ENCODE results near the gene NEB. TPM values are rescaled to one million over a fixed set of nuclear protein-coding genes. Genes with fewer than 3 reads are reported as not detected.

Gene NEB
- total and polyA plus RNA-seq, 2 of the 4 experiments (the other 2 are of a cell fraction): under 0.01 TPM; not detected in 1

DNA sequence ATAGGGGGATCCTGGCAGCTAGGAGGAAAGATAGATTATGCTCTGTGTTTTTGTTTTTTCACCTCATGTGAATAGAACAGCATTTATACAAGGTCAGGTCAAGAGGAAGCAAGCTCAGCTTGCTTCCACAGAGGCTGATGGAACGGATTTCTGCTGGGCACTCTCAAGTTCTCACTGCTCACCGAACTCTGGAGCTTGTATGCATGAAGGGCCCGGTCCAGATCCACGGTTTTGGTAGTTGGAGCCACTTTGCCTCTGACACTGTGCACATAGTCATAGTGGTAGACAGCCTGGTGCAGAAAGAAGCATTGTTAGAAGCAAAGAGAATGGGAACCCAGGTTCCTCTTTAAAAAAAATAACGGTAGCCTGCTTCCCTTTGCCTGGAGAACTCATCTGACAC, 182.7 kb downstream of the NEB start:
- ChIA-PET POLR2A (ENCODE audit: unreplicated experiment) (no interaction called here), CTCF (no interaction called here)
- H2AK5ac ChIP-seq (ENCODE audit: low read depth, low read length): no peak overlapping the region
- no peaks in the 10 kb centered on the region for H3K9me3 ChIP-seq (ENCODE audit: control insufficient read depth, insufficient read depth, low read length)
- no peaks in the 10 kb centered on the region; the same call in 1 of the 2 replicates for H3K9me1 ChIP-seq (ENCODE audit: insufficient read depth, low read length)
- intact Hi-C loops (cut with micrococcal nuclease) (no loop called here), in situ Hi-C loops (cut with MboI; ENCODE audit: low sequenced_read_pairs) (no loop called here), dilution Hi-C loops (cut with HindIII; ENCODE audit: low sequenced_read_pairs, unreplicated experiment) (no loop called here)
- no peak overlapping the region for H2AFZ ChIP-seq (replicated peaks; ENCODE audit: low read length, poor library complexity)
- no peak overlapping the region for H3K4ac ChIP-seq (ENCODE audit: low read depth, low read length)
- ATAC-seq (ENCODE audit: low read depth) (no peak), DNase-seq (no peak)
- no peaks in the 10 kb centered on the region for H3K79me1 ChIP-seq (ENCODE audit: low read depth in 1 of 2, low read length in 2 of 2)
- H4K20me1 ChIP-seq (ENCODE audit: insufficient read depth, low read length): no peaks in the 10 kb centered on the region
- no peak overlapping the region for H2BK15ac ChIP-seq (ENCODE audit: low read depth, low read length)
- no peak overlapping the region for H3K9ac ChIP-seq (ENCODE audit: low read depth, low read length)
- no CpG with 5 or more reads among the region's 5 CpGs for WGBS, 2 experiments (ENCODE audit: extremely low coverage in 2 of 2, insufficient read length in 1 of 2)
- H3K23ac ChIP-seq (ENCODE audit: low read depth, low read length): no peak overlapping the region
- no peak overlapping the region for H3K14ac ChIP-seq (replicated peaks; ENCODE audit: low read depth, low read length)
- no peak overlapping the region for H4K8ac ChIP-seq (ENCODE audit: low read depth in 2 of 2, low read length in 2 of 2)
- H2BK20ac ChIP-seq (ENCODE audit: low read depth, low read length): no peak overlapping the region
- H4K91ac ChIP-seq (ENCODE audit: insufficient read depth, low read depth, low read length): no peak overlapping the region
- no peak overlapping the region for H3K56ac ChIP-seq (ENCODE audit: extremely low read depth, insufficient read depth, low read length)
- no peak overlapping the region for H2AK9ac ChIP-seq (replicated peaks; ENCODE audit: low read depth, low read length, poor library complexity)
- no peaks in the 10 kb centered on the region for H3K36me3 ChIP-seq (ENCODE audit: control insufficient read depth, insufficient read depth, low read length)
- TF ChIP-seq POLR2A (IDR thresholded peaks at IDR 0.05; ENCODE audit: low read depth, low read length) (no peak), RFX5 (IDR thresholded peaks at IDR 0.05; ENCODE audit: low read depth, low read length) (no peak), CTCF (conservative IDR thresholded peaks at IDR 0.05; ENCODE audit: low read depth, low read length) (no peak), USF2 (IDR thresholded peaks at IDR 0.05; ENCODE audit: low read depth, low read length) (no peak), RAD21 (IDR thresholded peaks at IDR 0.05; ENCODE audit: low read length) (no peak), MAFK (IDR thresholded peaks at IDR 0.05; ENCODE audit: low read depth, low read length) (no peak), NFE2L2 (IDR thresholded peaks at IDR 0.05; ENCODE audit: low read depth, low read length) (no peak), RCOR1 (IDR thresholded peaks at IDR 0.05; ENCODE audit: insufficient replicate concordance, low read length) (no peak), SMC3 (IDR thresholded peaks at IDR 0.05; ENCODE audit: low read depth, low read length) (no peak), CEBPB (IDR thresholded peaks at IDR 0.05; ENCODE audit: low read depth, low read length) (no peak), MAZ (IDR thresholded peaks at IDR 0.05; ENCODE audit: borderline replicate concordance, low read depth, low read length) (no peak), MXI1 (IDR thresholded peaks at IDR 0.05; ENCODE audit: borderline replicate concordance, low read depth, low read length) (no peak), BHLHE40 (IDR thresholded peaks at IDR 0.05; ENCODE audit: low read depth, low read length) (no peak), CHD1 (IDR thresholded peaks at IDR 0.05; ENCODE audit: low read depth, low read length) (no peak), FOS (IDR thresholded peaks at IDR 0.05; ENCODE audit: low read depth, low read length) (no peak)
- TF ChIP-seq, protein P1, sequence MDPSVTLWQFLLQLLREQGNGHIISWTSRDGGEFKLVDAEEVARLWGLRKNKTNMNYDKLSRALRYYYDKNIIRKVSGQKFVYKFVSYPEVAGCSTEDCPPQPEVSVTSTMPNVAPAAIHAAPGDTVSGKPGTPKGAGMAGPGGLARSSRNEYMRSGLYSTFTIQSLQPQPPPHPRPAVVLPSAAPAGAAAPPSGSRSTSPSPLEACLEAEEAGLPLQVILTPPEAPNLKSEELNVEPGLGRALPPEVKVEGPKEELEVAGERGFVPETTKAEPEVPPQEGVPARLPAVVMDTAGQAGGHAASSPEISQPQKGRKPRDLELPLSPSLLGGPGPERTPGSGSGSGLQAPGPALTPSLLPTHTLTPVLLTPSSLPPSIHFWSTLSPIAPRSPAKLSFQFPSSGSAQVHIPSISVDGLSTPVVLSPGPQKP (IDR thresholded peaks at IDR 0.05; ENCODE audit: borderline replicate concordance, low read depth, low read length): no peak
- H4K5ac ChIP-seq (ENCODE audit: low read depth, low read length): no peak overlapping the region
- no peak overlapping the region for H3K27ac ChIP-seq (ENCODE audit: insufficient read depth, low read length)
- no peak overlapping the region for H3K18ac ChIP-seq (ENCODE audit: low read depth, low read length)
- no peak overlapping the region for H3K4me2 ChIP-seq (ENCODE audit: low read depth, low read length)
- H3K27me3 ChIP-seq (ENCODE audit: control insufficient read depth, insufficient read depth, low read length): no peaks in the 10 kb centered on the region
- H3K4me1 ChIP-seq (ENCODE audit: control insufficient read depth, insufficient read depth, low read length): no peaks in the 10 kb centered on the region
- no peak overlapping the region for H3K4me3 ChIP-seq (ENCODE audit: insufficient read depth, low read depth, low read length)
- H2BK120ac ChIP-seq (ENCODE audit: low read depth, low read length): no peak overlapping the region
- H2BK5ac ChIP-seq (ENCODE audit: low read depth, low read length, poor library complexity, severe bottlenecking): no peak overlapping the region
- BruUV-seq (replicated peaks): no TSS peak

All from IMR-90 (cell line).